SIG-M5 treated with dmso at 0.1 percent for 504 hours (cell line): Measurements from ENCODE around the gene EFHC1.

Experiments
- DNase-seq: peaks from one replicate; lab custom pipeline; 2025; ENCODE audit not compliant: unreplicated experiment; lab: John Stamatoyannopoulos, UW

Gene EFHC1

DNA sequence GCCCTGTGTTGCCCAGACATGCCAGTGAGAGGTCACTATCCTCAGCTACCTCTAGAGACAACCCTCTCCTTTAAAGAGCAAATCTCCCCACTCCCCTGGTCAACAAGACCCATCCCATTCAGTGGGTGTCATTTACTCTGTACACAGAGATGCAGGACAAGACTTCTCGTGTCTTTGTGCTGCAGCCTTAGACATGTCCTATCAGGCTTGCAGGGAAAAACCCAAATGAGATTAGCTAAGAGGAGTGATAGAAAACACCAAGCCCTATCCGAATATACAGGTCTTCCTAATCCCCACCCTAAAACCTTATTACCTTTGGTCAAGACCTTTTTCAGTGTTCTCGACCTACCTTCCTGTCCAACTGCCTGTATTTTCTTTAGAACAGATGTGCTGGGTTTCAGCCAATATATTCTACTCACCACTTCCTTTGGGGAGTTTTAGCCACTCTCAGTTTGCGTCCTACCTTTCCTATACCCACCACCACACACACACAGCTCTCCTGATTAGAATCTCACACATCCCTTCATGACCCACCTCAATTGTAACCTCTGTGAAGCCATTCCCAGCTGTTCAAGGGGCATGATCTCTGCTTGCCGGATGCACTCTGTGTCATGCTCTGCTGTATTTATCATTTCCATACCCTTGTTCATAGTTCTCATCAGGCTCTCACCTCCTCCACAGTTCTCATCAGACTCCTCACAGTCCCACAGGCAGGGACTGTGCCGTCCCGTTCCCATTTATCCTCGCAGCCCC lies 117.0 kb downstream of the EFHC1 start:
- no peak for DNase-seq

DNA sequence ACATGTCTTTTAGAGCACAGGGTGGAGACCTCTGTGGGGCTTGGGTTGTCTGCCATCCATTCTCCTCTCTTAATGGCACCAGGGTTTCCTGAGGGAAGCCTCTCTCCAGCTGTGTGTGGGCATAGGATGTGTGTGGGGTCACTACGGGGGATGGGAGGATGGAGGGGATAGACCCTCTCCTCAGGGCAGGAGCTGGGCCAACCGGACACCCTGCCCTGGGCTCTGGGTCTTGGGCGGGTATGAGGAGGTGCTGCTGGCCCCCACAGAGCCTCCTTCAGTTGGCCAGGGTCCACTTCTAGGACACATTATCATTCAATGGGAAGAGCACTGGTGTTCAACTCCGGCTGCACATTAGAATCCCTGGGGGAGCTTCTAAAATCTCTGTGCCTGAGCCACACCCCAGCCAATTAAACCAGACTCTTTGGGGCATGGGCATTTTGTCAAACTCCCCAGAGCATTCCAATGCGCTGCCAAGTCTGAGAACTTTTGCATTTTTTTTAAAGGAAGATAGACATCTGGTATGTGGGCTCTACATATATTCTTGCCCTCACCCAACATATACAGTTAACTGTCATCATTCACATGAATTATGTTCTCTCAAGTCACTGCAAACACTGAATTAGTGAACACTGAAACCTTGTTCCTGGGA lies 118.2 kb downstream of the EFHC1 start:
- DNase-seq = no peak

DNA sequence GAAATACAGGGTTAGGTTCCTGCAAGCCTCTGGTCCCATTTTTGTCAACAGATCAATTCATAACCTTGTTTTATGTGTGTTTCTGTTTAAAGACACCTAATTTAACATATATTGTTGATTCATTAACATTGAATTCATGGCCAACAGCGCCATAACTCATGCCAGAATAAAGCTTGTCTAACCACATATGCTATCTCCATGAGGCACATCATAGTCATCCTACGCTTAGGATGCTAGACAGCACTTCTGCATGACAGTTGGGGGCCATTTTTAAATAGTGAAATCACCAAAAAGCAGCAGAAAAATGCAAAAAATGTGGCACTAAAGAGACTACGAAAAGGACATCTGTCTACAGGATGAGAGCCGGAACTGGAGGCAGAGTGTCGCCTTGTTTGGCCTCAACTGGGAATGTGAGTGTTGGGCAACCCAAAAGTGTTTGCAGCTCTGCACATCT lies 118.8 kb downstream of the EFHC1 start:
- DNase-seq = no peak

DNA sequence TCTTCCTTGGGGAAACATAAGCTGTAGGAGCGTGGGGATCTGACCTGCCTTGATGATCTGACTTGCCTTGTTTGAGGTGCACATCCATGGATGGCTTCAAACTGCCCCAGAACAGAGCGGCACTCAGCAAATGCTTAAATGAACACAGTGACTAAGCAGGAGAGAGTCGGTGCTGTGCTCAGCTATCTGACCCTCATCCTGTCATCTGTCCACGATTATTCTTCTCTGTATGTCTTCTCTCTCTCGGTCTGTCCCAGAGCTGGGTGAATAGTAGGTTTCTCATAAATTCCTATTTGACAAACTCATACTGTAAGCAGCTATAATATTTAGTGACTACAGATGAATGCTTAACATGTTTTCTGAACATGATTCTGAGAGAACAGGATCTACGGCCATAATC lies 119.5 kb downstream of the EFHC1 start:
- DNase-seq = no peak

DNA sequence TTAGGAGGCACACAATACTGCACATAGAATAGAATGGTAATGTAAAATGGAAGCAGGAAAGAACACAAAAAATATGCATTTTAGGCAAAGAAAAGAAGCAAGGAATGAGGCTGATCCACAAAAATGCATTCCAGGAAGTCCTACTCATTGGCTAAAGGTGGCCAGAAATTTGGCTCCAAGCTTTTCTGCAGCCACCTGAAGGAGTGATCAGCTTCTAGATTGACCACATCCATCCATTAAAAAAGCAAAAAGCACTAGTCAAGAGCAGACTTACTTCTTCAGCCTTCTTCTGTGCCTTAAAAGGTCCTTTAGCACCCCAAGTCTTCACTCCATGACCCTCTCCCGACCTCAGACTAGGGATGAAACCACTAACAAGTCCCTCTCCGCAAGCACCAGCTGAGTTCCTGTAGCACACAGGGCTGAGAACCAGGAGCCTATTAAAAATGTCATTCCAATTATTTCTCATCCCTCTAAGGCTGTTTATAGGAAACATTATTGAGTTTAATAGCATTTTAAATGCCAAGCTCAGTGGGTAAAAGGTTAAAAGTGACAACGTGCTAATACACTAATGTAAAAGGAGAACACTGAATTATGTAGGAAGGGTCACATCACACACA lies 120.3 kb downstream of the EFHC1 start:
- no peak for DNase-seq

DNA sequence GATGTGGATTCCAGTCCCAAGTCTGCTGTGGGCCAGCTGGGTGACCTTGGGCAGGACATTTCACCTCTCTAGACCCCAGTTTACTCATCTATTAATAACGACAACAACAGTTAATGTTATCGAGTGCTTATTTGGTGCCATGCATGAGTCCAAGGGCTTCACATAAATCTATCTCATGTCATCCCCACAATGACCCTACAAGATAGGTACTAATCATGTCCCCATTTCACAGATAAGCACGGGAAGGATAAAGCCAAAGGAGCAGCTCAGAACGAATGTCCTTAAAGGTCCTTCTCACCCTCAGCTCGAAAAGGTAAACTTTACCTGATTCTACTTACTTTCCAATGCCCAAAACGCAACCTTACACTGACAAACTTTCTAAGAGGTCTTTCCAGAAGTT lies 121.0 kb downstream of the EFHC1 start:
- no peak for DNase-seq

DNA sequence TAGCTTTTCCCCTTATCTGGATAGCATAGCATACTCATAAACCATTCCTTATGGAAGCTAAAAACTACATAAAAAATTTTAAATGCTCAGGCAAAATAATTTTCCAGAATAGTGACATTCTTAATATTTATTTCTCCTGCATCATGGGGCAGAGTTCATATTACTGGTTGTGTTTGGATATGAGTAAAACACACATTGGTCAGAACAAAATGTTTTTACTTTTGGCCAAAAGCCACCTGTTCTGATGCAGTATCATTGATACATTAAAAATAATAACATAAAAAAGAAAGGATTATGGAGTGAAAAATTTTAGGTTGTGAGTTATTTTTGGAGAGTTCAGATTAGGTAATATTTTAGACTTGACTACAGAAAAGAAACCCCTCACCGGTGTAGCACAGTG lies 123.1 kb downstream of the EFHC1 start:
- DNase-seq = no peak

DNA sequence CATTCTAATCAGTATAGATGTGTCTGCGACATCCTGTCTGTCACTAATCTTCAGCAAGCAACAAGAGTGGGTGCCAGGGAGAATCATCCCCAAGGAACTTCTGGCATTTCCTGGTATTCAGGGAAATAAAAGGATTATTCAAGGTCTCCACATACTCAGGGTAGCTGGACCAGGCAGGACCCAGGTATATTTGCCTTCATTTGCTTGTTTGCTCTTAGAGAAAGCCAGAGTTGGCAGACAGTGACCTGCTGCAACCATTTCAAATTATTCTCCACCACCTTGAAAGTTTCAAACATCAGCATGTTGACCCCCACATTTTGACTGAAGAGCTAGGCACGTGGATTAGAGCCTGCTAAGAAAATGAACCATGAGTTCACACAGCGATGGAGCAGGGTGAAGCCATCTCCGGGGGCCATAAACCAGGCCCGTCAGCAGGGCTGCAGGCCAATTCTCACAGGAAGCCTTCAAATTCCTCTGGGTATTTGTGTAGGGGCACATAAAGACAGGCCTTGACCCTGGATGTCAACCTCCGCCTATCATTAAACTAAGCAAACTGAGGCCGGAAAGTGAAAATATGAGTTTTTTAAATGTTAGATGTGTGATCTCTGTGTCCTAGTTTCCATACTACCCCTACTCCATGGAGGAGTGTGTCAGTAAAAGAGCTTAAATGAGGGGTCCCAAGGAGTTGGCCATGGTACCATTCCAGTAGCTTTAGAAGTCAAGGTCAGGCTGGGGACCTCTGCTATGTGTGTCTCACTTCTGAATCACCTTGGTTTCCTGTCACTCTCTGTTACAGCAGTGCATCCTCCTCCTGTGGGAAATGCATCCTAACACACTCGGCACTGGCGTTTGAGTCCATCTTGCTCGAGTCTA lies 123.8 kb downstream of the EFHC1 start:
- no peak for DNase-seq

DNA sequence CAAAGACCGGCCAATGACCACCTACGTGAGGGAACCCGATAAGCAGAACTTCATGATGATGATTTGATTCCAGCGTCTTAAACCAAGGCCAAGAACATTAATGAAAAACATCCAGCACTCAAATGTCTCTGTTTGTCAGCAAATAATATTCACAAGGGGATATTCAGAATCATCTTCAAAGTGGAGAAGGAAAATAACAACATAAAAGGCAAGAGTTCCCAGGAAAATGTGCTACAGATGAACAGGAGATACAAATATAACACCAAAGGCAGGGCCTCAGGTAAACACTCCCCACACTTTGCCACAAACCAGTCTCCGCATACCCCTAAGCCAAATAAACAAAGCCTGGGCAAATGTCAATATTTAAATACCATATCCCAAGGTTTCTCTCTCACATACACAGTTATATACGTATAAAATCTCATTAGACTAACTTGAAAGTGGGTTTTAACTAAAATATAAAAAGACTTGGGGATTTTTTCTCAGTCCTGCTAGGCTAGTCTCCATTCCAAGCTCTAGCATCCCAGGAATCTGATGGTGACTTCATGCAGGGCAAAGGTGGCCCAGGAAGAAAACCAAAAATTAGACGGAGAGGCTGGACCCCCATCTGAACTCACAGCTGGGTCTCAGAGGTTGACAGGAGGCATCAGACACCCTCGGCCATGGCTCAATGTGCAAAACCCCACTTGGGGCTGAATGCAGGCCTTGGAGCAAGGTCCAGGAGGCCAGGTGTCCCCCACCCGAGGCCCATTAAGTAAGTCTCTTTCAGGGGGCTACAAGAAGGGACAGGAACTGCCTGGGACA lies 124.7 kb downstream of the EFHC1 start:
- DNase-seq = no peak

DNA sequence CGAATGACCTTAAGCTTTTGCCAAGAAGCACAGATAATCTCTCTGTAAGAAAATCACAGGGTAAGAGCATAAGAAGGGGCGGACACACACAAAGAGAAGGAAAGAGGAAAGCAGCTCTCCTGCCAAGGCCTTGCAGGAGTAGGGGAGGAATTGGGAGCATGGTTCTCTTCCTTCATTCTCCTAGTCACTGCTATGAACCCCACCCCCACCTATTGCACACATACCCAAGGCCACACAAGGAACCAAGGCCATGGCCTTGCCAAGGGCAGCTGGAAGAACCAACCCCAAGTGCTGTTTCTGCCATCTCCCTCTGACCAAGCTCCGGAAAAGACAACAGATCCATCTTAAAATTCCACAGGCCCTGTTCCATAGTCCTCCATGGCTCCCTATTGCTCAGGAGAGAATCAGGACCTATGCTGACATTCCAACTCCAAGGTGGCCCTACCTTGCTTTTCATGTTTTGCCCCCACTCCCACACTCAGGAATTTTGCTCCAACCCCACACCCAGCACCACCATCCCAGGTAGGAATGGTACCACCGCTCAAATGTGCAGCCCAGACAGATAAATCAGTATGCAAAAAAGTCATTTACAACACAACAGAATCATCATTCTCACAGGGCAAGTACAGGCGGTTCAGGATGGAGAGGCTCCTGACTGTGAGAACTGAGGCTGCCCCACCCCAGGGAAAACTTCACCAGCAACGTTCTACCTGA lies 125.4 kb downstream of the EFHC1 start:
- no peak for DNase-seq

DNA sequence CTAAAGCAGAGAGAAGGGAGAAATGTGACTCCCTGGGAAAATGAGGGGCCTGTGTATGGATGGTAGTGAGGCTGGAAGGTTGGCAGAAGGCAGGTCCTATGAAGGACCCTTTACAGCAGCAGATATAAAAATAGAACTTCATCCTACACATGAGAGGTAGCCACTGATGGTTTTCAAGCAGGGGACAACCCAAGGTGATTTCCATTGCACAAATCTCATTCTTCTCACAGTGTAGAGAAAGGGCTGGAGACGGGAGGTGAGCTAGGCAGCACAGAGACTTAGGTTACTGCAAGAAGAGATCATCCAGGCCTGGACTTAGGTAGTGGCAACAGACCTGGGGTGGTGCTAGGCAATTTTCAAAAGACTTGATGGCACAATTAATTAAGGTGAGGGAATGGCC lies 126.0 kb downstream of the EFHC1 start:
- DNase-seq = no peak

DNA sequence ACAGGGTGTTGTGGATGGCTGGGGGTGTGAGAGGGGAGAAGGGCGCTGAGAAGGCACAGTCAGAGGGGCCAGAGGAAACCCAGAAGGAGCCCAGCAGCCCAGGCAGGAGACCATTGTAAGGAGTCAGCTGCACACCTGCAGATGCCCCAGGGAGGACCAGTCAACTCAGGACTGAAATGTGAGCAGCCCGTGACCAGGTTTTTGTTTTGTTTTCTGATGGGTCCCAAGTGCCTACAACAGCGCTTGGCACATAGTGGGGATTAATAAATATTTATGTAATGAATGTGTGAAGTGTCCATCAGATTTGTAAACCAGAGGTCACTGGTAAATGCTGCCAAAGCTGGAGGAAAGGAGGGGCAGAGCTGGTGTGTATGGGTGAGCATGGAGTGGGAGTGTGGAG lies 126.5 kb downstream of the EFHC1 start:
- DNase-seq = no peak

DNA sequence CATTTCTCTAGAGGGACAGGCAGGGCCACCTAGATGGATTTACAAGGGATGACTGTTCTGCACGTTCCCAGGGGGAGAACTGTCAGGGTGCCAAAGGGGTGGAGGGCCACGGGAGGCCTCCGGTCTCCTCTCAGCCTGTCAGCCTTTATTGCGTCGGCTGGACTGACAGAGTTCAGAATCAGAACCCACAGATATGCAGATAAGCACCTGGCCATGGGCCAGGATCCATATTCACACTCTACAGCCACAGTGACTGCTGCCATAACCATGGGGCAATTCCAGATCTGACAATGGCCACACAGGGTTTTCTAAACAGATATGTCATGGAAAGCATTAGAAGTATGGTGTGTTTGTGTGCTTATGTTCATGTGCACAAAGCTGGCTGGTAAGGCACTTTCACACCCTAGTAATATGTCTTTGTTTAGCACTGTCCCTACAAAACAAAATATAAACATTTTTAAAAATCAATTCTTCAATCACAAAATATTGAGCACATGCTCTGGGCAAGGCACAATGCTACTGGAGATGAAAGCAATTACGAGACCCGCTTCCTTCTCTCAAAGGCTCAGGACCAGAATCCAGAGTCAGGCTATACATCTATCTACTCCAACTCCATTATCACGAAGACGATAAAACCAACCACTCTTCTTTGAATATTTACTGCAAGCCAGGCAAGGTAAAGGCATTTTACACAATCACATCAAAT lies 127.7 kb downstream of the EFHC1 start:
- no peak for DNase-seq

DNA sequence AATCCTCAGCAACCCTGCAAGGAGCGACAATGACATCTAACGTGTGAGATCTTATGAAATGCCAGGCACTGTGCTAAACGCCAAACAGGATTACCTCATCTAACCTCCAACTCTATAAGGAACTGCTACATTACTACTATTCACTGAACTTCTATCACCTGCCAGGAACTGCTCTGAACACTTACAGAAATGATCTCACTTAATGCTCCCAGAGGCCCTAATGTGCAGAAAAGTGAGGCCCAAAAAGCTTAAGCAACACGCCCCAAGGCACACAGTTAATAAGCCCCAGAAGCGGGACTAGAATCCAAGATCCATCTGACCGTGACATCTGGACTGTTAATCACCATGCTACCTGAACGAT lies 128.2 kb downstream of the EFHC1 start:
- no peak for DNase-seq

DNA sequence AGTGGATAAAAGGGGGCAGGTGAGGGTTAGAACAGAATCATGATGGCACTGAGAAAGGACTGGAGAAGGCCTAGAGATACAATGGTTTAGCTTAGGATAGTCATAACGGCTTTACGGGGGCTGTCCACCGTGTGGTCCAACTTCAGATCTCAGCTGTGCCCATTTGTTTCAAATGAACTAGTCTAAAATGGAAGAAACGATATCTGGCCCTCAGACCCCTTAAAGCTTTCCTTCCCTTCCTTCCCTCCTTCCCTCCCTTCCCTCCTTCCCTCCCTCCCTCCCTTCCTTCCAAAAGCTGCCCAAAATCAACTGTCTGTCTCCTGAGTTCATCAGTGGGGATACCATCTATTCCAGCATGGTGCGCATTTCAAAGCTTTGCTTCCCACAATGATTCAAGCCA lies 128.9 kb downstream of the EFHC1 start:
- no peak for DNase-seq

DNA sequence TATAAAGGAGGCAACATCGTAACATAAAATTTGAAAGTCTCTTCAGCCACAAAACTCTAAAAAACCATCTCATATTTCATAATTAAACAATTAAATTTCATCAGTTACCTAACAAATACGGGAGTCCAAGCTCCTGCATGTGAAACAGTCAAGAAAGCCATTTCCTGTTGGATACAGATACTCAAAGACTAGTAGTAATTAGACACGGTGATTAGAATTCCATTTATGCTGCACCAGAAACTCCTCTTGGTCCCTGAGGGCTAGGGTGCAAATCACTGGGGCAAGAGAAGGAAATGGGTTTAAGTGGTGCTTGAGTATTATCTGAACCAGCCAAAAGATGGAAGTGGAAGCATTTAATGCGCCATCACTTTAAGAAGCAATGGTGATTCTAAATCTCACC lies 129.3 kb downstream of the EFHC1 start:
- no peak for DNase-seq

DNA sequence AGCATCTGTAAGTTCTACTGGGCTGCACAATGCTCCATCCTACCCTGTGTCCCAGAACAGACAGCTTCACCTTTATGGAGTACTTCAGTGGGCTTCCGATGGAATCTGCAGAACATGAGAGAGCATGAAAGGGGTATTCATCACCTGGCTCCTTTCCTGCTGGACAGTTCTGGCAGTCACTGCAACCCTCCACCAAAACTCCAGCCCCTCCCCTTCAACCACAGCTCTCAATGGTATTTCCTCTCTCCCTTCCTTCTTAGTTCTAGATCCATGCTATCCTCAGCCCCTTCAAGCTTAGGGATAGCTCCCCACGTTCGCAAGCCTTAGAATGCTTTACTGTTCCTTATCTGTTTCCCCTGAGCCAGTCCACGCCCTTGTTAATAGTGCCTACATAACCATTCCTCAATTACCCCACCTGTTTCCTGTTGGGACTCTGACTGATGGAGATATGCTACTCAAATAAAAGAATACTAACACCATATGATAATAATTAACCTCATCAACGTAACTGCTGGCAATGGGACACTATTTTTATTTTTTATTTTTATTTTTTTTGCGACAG lies 130.0 kb downstream of the EFHC1 start:
- DNase-seq = no peak

DNA sequence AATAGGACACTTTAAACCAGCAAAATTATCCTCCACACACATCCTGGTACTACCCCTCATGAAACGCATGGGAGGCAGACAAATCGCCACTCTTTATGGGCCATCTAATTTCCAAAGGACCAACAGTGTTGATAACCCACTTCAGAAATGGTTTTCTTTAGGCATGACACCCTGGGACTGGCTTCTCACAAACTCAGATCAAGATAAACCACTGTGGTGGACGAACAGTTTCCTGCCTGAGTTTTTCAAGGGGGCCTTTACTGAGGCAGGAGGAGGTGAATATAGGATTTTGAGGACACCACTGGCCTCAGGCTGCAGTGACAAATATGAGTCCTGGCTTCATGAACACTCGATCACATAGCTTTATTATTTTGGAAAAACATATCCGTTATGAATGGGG lies 130.7 kb downstream of the EFHC1 start:
- DNase-seq = no peak
